GM18526 (cell line): ENCODE data around the gene ERBB2.

Experiments
- POLR2A ChIP-seq: IDR thresholded peaks from 3 replicates; pipeline ENCODE4 v1.6.1; 2011; ENCODE audit not compliant: insufficient read length; ENCODE audit errors: extremely low read depth

ERBB2 gene

DNA sequence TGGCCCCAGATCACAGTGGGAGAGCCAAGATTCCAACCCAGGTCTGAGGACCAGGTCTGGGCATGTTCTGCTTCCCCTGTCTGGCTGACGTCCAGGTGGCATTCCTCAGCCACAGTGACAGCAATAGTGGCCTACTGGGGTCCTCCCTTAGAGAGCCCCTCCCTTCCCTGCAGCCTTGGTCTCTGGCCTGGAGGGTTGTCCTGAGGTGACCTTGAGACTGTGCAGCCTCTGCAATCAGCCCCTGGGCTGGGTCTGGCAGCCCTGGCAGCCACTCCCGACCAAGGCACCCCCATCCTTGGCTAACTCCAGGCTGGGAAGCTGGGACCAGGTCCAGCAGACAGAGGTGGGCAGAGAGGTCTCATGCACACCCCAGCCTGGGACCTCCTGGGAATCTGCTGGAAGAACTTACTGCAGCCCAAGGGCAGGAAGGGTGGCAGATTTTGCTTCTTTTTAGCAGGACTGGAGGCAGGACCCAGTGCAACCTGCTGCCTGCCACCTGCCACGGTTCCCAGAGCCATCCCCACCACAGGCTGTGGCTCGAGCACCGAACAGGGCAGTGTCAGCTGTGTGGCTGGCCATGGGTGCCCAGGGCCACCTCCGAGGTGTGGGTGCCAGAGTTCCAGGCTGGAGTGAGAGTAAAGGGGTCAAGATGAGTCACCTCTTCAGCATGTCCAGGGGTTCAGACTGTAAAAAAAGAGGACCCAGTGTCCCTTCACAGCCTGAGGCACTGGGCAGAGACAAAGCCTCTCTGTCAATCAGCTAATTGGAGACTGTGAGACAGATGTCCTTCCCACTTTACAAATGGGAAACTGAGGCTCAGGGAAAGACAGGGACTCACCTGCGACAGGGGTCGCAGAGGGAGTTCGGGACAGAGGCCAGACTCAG lies 50.5 kb downstream of the ERBB2 start:
- no peak for TF ChIP-seq POLR2A

DNA sequence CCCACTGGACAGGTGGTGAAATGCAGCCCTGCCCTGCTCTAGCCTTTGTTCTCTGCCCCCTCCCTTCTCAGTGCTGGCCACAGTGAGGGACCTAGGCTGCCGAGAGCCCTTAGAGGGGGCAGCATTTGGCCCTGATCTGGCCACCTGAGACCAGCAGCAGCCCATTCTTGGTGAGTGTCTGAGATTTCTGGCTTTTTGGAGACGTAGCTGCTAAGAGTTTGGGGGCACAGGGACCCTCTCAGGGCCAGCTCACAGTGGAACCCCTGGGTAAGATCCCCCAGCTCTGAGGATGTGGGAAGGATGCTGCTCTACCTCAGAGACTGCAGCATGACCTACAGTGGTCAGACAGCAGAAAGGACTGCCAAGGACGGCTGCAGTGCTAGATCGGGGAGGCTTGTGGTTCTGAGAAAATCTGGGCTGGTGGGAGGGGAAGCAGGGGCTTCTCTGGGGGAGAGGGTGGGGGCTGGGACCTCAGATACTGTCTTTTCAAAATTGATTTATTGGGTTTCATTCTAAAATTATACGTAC lies 51.2 kb downstream of the ERBB2 start:
- TF ChIP-seq POLR2A = no peak

- TF ChIP-seq POLR2A = no peak
Measured at GRCh38 chr17:39751637-39752036, 51.8 kb downstream of the ERBB2 start.

DNA sequence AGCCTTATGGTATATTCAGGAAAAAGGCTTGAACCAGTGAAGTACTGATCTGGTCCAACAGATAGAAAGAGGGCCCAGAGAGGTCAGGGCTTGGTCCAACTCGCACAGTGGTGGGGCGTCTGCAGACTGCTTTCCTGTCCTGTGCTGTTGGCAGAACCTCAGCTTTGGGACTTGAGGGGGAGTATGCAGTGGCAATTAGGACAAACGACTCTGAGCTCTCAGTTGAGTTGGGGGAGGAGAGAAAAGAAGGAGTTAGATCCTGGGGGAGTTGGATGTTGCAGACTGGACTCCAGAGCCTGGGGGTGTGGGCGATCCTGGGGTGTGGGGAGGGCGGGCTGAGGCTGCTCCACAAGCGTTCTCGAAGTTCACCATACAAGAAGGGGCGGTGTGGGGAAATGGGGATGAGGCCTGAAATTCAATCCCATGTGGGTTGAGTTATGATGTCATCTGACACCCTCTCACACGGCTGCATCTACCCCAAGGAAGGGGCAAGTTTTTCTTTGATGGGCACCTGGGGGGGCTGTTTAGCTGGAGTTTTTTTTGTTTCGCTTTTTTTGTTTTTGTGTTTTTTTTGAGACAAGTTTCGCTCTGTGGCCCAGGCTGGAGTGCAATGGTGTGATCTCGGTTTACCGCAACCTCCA lies 52.5 kb downstream of the ERBB2 start:
- no peak for TF ChIP-seq POLR2A

DNA sequence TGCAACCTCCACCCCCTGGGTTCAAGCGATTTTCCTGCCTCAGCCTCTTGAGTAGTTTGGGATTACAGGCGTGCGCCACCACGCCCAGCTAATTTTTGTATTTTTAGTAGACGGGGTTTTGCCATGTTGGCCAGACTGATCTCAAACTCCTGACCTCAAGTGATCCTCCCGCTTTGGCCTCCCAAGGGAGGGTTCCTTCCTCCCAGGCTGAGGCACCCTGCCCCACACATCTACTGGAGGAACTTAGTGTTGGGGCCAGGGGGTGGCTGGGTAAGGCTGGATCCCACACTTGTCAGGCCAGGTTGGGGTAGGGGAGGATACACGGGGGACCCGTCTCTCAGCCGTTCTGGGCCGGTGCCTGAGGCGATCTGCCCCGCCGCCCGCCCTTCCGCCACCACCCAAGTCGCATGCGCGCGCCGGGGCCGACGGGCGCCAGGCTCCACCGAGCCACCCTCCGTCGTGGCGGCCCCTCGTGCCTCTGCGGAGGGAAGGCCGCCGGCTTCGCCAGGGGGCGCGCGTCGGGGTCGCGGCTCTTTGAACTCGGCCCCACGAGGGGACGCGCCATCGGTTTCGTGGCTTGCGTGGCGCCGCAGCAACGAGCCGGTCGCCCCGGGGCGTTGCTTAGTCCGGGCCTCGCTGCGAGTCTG lies 53.8 kb downstream of the ERBB2 start:
- TF ChIP-seq POLR2A = peak; percentile 54

DNA sequence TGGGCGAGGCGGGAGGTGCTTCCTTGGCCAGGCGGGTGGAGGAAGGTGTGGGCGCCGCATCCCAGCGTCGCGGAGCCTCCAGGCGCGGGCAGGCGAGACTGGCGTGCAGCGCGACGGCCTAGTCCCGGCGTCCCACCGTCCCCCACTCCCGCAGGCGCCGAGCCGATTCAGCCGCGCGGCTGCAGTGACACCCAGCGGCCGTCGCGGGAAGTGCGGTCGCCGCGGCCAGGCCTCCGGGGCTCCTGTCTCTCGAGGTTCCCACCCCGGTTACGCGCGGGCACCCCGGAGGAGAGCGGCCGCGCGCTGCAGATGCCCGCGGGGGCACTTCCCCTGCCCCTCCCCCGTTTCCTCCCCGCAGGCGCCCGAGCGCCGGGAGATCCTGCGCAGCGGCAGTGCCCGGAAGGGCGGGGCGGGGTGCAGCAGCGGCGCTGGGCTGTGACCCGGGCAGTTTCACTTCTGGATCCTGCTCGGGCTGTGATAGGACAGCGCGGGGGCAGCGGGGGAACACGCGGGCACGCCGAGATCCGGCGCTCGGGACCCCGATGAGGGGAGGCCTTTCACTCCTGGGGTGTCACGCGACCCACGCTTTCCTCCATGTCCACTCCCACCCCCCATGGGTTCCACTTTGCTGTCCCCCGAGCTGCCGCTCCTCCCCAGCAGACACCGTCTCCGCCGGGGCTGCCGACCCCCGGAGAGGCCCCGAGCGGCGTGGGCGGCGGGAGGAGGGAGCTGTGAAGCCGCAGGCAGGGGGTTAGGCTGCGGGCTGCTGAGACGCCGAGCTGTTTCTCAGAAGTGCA lies 54.5 kb downstream of the ERBB2 start:
- TF ChIP-seq POLR2A = peak; percentile 53

GRCh38 chr17:39754958-39755553 lies 55.2 kb downstream of the ERBB2 start:
- TF ChIP-seq POLR2A = no peak

GRCh38 chr17:39755554-39756379 lies 55.9 kb downstream of the ERBB2 start:
- peak; percentile 57 for TF ChIP-seq POLR2A

- peak; percentile 7 for TF ChIP-seq POLR2A
Measured at GRCh38 chr17:39756380-39757079, 56.7 kb downstream of the ERBB2 start.

DNA sequence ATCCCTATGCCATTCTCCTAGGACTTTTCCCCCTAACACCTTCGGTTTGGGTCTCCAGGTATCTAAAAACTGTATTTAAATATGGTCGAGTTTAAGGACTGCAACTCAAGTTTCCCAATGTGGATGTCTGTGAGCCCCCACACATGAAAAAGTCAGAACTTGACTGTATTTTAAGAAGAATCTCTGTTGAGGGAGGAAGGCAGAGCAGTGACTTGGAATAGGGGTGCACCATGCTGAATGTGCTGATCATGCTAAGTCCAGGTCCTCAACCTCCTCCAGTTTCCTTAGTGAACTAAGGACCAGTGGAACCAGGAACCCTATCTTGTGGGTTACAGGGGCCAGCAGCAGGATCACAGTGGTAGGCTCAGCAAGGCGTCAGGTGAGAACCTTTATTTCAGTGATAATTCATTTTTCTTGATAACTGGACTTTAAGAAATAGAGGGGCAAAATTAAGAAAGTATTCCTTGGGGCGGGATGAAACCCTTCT lies 57.4 kb downstream of the ERBB2 start:
- no peak for TF ChIP-seq POLR2A

GRCh38 chr17:39757931-39758873 lies 58.3 kb downstream of the ERBB2 start:
- no peak for TF ChIP-seq POLR2A

DNA sequence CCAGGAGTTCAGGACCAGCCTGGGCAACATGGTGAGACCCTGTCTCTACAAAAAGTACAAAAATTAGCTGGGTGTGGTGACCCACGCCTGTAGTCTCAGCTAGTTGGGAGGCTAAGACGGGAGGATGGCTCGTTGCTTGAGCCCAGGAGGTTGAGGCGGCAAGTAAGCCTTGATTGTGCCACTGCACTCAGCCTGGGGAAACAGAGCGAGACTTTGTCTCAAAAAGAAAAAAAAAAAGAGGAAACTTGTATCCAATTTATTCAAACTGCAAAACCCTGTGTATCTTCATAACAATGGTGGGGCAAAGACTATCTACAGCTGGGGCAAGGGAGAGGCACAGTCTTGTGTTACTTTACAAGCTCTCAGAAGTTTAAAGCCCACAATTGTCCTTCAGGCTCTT lies 59.3 kb downstream of the ERBB2 start:
- no peak for TF ChIP-seq POLR2A
